HG02610 (cell line): ENCODE results near the gene APOD.
"Not testable (repeated sequence)": the region's sequence is repeated elsewhere in the genome, so short reads cannot be mapped to it uniquely, and the experiment has no call there.

ENCODE experiments used
- ATAC-seq: cut with Tn5 transposase; IDR thresholded peaks from one replicate; pipeline ENCODE4 v1.9.1; 2021; ENCODE audit warnings: mild to moderate bottlenecking, moderate library complexity; ENCODE audit not compliant: unreplicated experiment

The APOD gene

GRCh38 chr3:195590381-195590780 is 6.6 kb upstream of the APOD start:
- ATAC-seq = not testable (repeated sequence)

- not testable (repeated sequence) for ATAC-seq
Observed at GRCh38 chr3:195589796-195590195, 6.1 kb upstream of the APOD start.

- no peak for ATAC-seq
Observed at GRCh38 chr3:195587824-195588223, 4.1 kb upstream of the APOD start.

GRCh38 chr3:195587406-195587805 is 3.7 kb upstream of the APOD start:
- no peak for ATAC-seq

- no peak for ATAC-seq
Observed at GRCh38 chr3:195584543-195584870, 767 bp upstream of the APOD start.

GRCh38 chr3:195582947-195583346 is 793 bp downstream of the APOD start:
- ATAC-seq = no peak

GRCh38 chr3:195580744-195581443 is 2.8 kb downstream of the APOD start:
- no peak for ATAC-seq

GRCh38 chr3:195579281-195579680 is 4.5 kb downstream of the APOD start:
- ATAC-seq = no peak

GRCh38 chr3:195578565-195578964 is 5.2 kb downstream of the APOD start:
- ATAC-seq = no peak

- ATAC-seq = no peak
Observed at GRCh38 chr3:195577645-195578177, 6.0 kb downstream of the APOD start.

GRCh38 chr3:195574497-195575304 is 9.0 kb downstream of the APOD start:
- no peak for ATAC-seq

GRCh38 chr3:195573611-195574496 is 9.9 kb downstream of the APOD start:
- no peak for ATAC-seq

- ATAC-seq = no peak
Observed at GRCh38 chr3:195571361-195571760, 12.4 kb downstream of the APOD start.

GRCh38 chr3:195570912-195571311 is 12.8 kb downstream of the APOD start:
- ATAC-seq = no peak

GRCh38 chr3:195570344-195570743 is 13.4 kb downstream of the APOD start:
- ATAC-seq = no peak

- ATAC-seq = no peak
Observed at GRCh38 chr3:195568630-195569029, 15.1 kb downstream of the APOD start.

GRCh38 chr3:195566797-195567196 is 16.9 kb downstream of the APOD start:
- no peak for ATAC-seq

GRCh38 chr3:195565716-195566115 is 18.0 kb downstream of the APOD start:
- ATAC-seq = no peak

GRCh38 chr3:195563317-195563716 is 20.4 kb downstream of the APOD start:
- ATAC-seq = no peak

GRCh38 chr3:195559723-195560409 is 23.9 kb downstream of the APOD start:
- no peak for ATAC-seq

- no peak for ATAC-seq
Observed at GRCh38 chr3:195558602-195559001, 25.1 kb downstream of the APOD start.
